Measurements from ENCODE around the gene COG2. TPM values are rescaled to one million over a fixed set of nuclear protein-coding genes. Genes with fewer than 3 reads are reported as not detected.

The COG2 gene
- polyA plus RNA-seq, 1 donor (not counting 4 experiments of a cell fraction or from before 2014, with no cell fraction given), result 18.6 TPM

GRCh38 chr1:230639714-230640209 is 2.5 kb upstream of the COG2 start:
- Histone ChIP-seq H3K27ac (ENCODE audit: control insufficient read depth, insufficient read depth, low read length) (no peak overlapping the region), H4K20me1 (ENCODE audit: control insufficient read depth, extremely low read depth, insufficient read depth, low read length) (no peaks in the 10 kb centered on the region), H3K4me2 (ENCODE audit: control insufficient read depth, extremely low read depth, insufficient read depth, low read depth, low read length) (no peak overlapping the region), H2AFZ (ENCODE audit: control insufficient read depth, low read length) (no peak overlapping the region), H3K9ac (ENCODE audit: control insufficient read depth, extremely low read depth, insufficient read depth, low read length) (no peak overlapping the region), H3K36me3 (ENCODE audit: control insufficient read depth in 2 of 2, extremely low read depth in 1 of 2, insufficient read depth in 2 of 2, low read length in 2 of 2) (no peaks in the 10 kb centered on the region), H3K9me1 (ENCODE audit: control insufficient read depth, extremely low read depth, insufficient read depth, low read length) (no peaks in the 10 kb centered on the region), H3K4me1 (ENCODE audit: control insufficient read depth, extremely low read depth, insufficient read depth, low read length) (peaks cover 22% of the 10 kb centered on the region), H3K27me3 (ENCODE audit: control insufficient read depth, extremely low read depth, insufficient read depth, low read length) (peaks cover 24% of the 10 kb centered on the region), H3K4me3 (ENCODE audit: control insufficient read depth in 2 of 3, extremely low read depth in 1 of 3, insufficient read depth in 2 of 3, low read depth in 1 of 3, low read length in 3 of 3) (no peak overlapping the region), H3K79me2 (ENCODE audit: control insufficient read depth, insufficient read depth, low read length) (peaks cover 23% of the 10 kb centered on the region), H3K9me3 (ENCODE audit: control insufficient read depth, low read depth, low read length) (no peaks in the 10 kb centered on the region)
- TF ChIP-seq EZH2 (IDR thresholded peaks at IDR 0.05; ENCODE audit: low read length), result no peak
- no peak for TF ChIP-seq CTCF (optimal IDR thresholded peaks at IDR 0.05 in 1 of 3, IDR thresholded peaks at IDR 0.05 in 1 of 3, conservative IDR thresholded peaks at IDR 0.05 in 1 of 3; ENCODE audit: extremely low read depth in 1 of 3, insufficient read depth in 2 of 3, low read length in 3 of 3)
- FAIRE-seq, result no peak
- dilution Hi-C loops (cut with MboI; ENCODE audit: extremely low pct_ligation_motif_present, low sequenced_read_pairs), result no loop called here
- DNase-seq (ENCODE audit: low read depth, low spot score), result no peak

GRCh38 chr1:230641346-230641745 is 935 bp upstream of the COG2 start:
- no peak overlapping the region for H2AFZ ChIP-seq (ENCODE audit: control insufficient read depth, low read length)
- H3K27ac ChIP-seq (ENCODE audit: control insufficient read depth, insufficient read depth, low read length), result no peak overlapping the region
- H3K79me2 ChIP-seq (ENCODE audit: control insufficient read depth, insufficient read depth, low read length), result peaks cover 38% of the 10 kb centered on the region
- peak overlapping the region; percentile 69 for H3K4me2 ChIP-seq (ENCODE audit: control insufficient read depth, extremely low read depth, insufficient read depth, low read depth, low read length)
- H3K9me1 ChIP-seq (ENCODE audit: control insufficient read depth, extremely low read depth, insufficient read depth, low read length), result peaks cover 2% of the 10 kb centered on the region
- no peak overlapping the region for H3K4me3 ChIP-seq (ENCODE audit: control insufficient read depth in 2 of 3, extremely low read depth in 1 of 3, insufficient read depth in 2 of 3, low read depth in 1 of 3, low read length in 3 of 3)
- peaks cover 2% of the 10 kb centered on the region for H4K20me1 ChIP-seq (ENCODE audit: control insufficient read depth, extremely low read depth, insufficient read depth, low read length)
- no peak overlapping the region for H3K9ac ChIP-seq (ENCODE audit: control insufficient read depth, extremely low read depth, insufficient read depth, low read length)
- no peak for FAIRE-seq
- dilution Hi-C loops (cut with MboI; ENCODE audit: extremely low pct_ligation_motif_present, low sequenced_read_pairs), result no loop called here
- H3K27me3 ChIP-seq (ENCODE audit: control insufficient read depth, extremely low read depth, insufficient read depth, low read length), result peaks cover 23% of the 10 kb centered on the region
- H3K4me1 ChIP-seq (ENCODE audit: control insufficient read depth, extremely low read depth, insufficient read depth, low read length), result peaks cover 22% of the 10 kb centered on the region
- DNase-seq (ENCODE audit: low read depth, low spot score), result no peak
- peaks cover 3% of the 10 kb centered on the region in 2 experiments for H3K36me3 ChIP-seq (ENCODE audit: control insufficient read depth in 2 of 2, extremely low read depth in 1 of 2, insufficient read depth in 2 of 2, low read length in 2 of 2)
- no peaks in the 10 kb centered on the region for H3K9me3 ChIP-seq (ENCODE audit: control insufficient read depth, low read depth, low read length)
- TF ChIP-seq CTCF (optimal IDR thresholded peaks at IDR 0.05 in 1 of 3, IDR thresholded peaks at IDR 0.05 in 1 of 3, conservative IDR thresholded peaks at IDR 0.05 in 1 of 3; ENCODE audit: extremely low read depth in 1 of 3, insufficient read depth in 2 of 3, low read length in 3 of 3) (no peak), EZH2 (IDR thresholded peaks at IDR 0.05; ENCODE audit: low read length) (no peak)

Measured in keratinocyte (primary cell).